HG03520 (cell line): ENCODE results near the gene ELAPOR1.
"Not testable (repeated sequence)": the region's sequence is repeated elsewhere in the genome, so short reads cannot be mapped to it uniquely, and the experiment has no call there.

Experiments
- ATAC-seq: cut with Tn5 transposase; IDR thresholded peaks from one replicate; pipeline ENCODE4 v1.9.1; 2021; ENCODE audit warnings: mild to moderate bottlenecking, moderate library complexity; ENCODE audit not compliant: unreplicated experiment

Gene ELAPOR1

DNA sequence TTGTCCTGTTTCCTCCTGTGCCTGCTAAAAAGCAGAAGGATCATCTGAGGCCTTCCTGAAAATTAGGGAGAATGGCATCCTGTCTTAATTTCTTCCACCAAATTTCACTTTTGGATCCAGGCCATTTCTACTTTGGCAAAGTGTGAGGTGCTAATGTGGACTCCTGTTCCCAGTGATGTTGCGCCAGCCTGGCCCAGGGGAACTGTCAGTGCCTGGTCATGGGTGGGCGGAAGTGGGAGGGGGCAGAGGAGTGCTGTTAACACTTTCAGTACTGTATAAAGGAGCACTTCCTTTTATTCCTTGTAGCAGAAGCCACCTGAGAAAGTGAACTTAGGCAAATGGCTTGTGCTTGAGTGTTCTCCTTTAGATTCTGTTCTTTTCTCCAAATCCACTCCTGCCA lies 19.9 kb downstream of the ELAPOR1 start:
- ATAC-seq, result no peak

GRCh38 chr1:109134423-109134822 lies 20.5 kb downstream of the ELAPOR1 start:
- no peak for ATAC-seq

GRCh38 chr1:109135940-109136339 lies 22.0 kb downstream of the ELAPOR1 start:
- no peak for ATAC-seq

GRCh38 chr1:109136766-109137165 lies 22.9 kb downstream of the ELAPOR1 start:
- no peak for ATAC-seq

GRCh38 chr1:109137958-109138357 lies 24.0 kb downstream of the ELAPOR1 start:
- no peak for ATAC-seq

GRCh38 chr1:109138358-109138757 lies 24.4 kb downstream of the ELAPOR1 start:
- no peak for ATAC-seq

GRCh38 chr1:109140392-109140791 lies 26.5 kb downstream of the ELAPOR1 start:
- no peak for ATAC-seq

GRCh38 chr1:109142260-109142659 lies 28.3 kb downstream of the ELAPOR1 start:
- no peak for ATAC-seq

DNA sequence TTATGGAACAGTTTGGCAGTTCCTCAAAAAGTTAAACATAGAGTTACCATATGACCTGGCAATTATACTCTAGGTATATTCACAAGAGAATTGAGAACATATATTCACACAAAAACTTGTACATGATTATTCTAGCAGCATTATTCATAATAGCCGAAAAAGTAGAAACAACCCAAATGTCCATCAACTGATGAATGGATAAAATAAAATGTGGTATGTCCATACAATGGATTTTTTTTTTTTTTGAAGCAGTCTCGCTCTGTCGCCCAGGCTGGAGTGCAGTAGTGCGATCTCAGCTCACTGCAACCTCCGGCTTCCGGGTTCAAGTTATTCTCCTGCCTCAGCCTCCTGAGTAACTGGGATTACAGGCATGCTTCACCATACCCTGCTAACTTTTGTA lies 28.8 kb downstream of the ELAPOR1 start:
- ATAC-seq, result not testable (repeated sequence)

- ATAC-seq, result no peak
These were observed 35.2 kb downstream of the ELAPOR1 start for GRCh38 chr1:109148987-109149561.

DNA sequence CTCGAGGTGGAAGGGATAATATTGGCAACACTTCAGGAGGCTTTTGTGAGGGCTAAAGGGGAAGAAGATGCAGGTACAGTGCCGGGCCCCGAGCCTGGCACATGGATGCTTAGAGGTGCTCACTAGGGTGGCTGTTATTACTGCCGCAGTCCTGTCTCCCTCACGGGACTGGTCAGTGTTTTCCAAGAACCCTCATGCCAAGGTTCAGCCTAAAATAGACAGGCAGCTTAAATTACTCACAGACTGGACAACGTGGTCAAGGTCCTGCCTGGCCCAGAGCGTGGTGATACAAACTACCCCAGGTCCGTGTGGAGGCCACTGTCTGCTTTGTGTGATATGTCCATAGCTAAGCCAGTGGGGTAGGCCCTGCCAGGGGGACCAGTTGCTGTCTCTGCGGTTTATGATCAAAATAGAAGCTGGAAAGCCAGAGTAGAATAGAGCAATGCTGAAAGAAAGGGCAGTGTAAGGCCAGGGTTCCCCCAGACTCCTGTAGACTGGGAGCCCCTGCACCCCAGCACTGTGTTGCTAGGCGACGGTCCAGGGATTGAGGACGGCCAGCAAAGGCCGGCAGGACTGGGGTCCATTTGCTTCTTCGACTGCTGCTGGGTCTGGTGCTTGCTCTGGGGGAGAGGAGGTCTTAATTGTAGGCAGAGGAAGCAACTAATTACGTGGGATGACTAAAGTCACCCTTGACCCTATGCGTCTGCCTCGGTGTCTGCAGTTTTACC lies 36.1 kb downstream of the ELAPOR1 start:
- no peak for ATAC-seq

GRCh38 chr1:109151146-109151990 lies 37.5 kb downstream of the ELAPOR1 start:
- ATAC-seq, result no peak

DNA sequence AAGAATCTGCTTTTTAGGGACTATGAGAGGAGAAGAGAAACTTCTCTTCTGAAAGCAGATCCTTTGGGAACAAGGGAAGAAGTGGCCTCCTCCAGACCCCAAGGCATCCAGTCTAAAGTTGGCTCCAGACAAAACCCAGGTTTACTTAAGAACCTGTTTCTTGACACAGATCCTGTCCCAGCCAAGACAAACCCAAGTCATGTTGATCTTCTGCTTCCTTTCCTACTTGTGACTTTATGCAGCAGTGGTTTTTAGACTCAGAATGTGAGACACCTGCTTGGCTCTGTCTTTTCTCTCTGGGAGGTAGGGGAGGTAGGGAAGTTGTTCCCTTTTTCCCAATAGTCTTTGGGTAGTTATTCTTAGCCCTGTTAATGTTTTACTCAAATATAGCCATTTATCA lies 38.3 kb downstream of the ELAPOR1 start:
- no peak for ATAC-seq

GRCh38 chr1:109156916-109157385 lies 43.0 kb downstream of the ELAPOR1 start:
- no peak for ATAC-seq

DNA sequence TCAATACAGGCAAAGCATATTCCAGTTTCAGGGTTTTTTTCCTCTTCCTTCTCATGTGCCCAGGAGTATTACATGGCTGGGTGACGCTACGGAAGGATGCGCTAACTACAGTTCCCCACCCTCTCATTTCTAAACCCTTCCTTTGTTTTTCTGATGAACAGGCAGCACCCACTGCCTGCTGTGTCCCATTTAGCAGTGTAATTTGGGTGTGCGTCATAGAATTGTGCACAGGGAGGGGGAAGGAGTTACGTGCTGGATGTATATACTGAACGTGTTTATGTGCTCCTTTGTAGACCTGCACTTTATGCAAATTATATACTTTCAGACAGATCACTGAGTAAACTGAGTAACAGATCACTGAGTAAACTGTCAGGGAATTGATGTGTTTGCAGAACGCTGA lies 44.5 kb downstream of the ELAPOR1 start:
- no peak for ATAC-seq

GRCh38 chr1:109159326-109159725 lies 45.4 kb downstream of the ELAPOR1 start:
- no peak for ATAC-seq

DNA sequence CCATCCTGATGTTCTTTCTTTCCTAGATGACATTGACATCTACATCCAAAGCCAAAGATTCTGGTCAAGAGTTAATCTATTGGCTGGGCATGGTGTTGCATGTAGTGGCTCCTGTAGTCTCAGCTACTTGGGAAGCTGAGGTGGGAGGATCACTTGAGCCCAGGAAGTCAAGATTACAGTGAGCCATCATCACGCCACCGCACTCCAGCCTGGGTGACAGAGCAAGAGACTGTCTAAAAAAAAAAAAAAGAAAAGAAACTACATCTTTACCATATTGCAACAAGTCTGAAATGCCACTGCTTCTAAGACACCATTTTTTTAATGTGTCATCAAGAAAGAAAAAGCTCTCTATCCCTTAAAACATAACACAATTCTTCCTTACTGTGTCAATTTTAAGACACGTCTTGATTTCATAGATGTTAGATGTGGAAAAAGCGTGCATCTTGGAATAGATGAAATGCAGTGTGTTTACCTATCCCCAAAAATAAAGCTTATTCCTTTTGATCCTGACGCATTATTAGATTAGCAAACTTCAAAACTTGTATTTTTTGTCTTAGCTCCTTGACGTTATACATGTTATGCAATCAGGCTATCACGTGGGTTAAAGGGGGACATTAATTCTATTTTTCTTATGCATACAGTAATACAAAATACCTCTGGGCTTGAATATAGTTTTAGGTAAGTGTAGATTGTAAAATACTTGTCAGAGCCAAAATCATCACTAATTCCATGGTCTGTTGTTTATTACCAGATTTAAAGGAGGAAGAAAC lies 46.3 kb downstream of the ELAPOR1 start:
- no peak for ATAC-seq

DNA sequence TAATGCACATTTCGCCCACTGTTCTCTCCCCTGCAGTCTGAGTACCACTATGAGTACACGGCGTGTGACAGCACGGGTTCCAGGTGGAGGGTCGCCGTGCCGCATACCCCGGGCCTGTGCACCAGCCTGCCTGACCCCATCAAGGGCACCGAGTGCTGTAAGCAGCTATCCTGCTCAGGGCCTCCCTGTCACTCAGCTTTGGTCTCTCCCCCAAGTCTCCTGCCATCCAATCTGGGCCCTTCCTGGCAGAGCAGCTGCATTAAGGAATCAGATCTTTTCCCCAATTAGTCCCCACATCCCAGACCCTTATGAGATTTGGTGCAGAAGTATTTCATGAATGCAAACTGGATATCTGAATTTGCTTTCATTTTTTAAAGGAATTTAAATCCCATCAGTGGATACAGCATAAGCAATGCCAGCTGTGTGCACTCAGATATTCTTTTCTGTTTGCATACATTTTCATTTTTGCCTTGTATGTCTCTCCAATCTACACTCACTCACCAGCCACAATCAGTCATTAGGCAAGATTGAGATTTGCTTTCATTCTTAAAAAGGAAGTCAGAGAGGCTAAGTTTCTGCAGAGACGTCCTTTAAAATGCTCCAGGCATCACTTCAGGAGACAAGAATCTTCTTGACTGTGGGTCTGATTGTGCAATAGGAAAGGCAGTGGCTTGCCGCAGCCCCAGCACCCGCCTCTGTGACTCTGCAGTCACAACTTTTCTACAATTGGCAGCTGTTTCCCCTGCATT lies 48.1 kb downstream of the ELAPOR1 start:
- ATAC-seq, result peak; percentile 47

DNA sequence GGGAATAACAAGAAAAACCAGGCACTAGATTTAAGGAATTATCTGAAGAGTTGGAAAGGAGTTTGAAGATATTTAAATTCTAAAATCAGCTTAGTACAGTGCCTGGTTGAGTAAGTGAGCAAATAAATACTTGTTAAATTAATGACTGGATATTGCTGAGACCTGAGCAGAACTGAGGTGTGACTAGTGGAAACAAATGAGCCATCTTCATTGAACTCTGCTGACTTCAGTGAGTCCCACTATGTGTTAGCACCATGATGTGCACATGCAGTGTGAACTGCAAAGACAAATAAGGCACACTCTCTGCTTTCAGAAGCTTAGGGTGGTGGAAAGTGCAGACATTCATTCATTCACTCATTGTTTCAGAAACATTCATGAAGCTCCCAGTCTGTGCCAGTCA lies 48.7 kb downstream of the ELAPOR1 start:
- ATAC-seq, result no peak

GRCh38 chr1:109163551-109163950 lies 49.6 kb downstream of the ELAPOR1 start:
- ATAC-seq, result no peak
